Esophagus muscularis mucosa (tissue), 4 donors: Measurements from ENCODE around the gene HS6ST3. TPM values are rescaled to one million over a fixed set of nuclear protein-coding genes. Genes with fewer than 3 reads are reported as not detected.

ENCODE experiments used
- DNase-seq: peaks from one replicate; pipeline ENCODE4 v3.0.0-alpha.2; 2017; ENCODE audit errors: extremely low spot score
- H3K27ac ChIP-seq, 4 donors: fragments of 200-600 bp; sonication (generic); replicated peaks in 1 of 4; 1 replicate in 3 of 4; 2 replicates in 1 of 4; pipeline ENCODE4 v1.5.1; 2016 to 2019; ENCODE audit warnings: mild to moderate bottlenecking in 1 of 4
- H3K27me3 ChIP-seq, 4 donors: fragments of 200-600 bp; sonication (generic); one replicate each; pipeline versions ENCODE4 v1.5.1 to v1.6.0; 2016 to 2019
- H3K36me3 ChIP-seq, 4 donors: fragments of 200-600 bp; sonication (generic); one replicate each; pipeline ENCODE4 v1.5.1; 2016 to 2019
- H3K4me1 ChIP-seq, 4 donors: fragments of 200-600 bp; sonication (generic); one replicate each; pipeline ENCODE4 v1.5.1; 2016 to 2019
- H3K4me3 ChIP-seq, 4 donors: fragments of 200-600 bp; sonication (generic); 1 replicate in 2 of 4; 2 replicates in 2 of 4; pipeline ENCODE4 v1.5.1; 2016 to 2019; ENCODE audit warnings: mild to moderate bottlenecking in 4 of 4, moderate library complexity in 1 of 4
- H3K9me3 ChIP-seq, 4 donors: fragments of 200-600 bp; sonication (generic); 1 replicate in 3 of 4; 2 replicates in 1 of 4; pipeline ENCODE4 v1.5.1; 2016 to 2019
- CTCF ChIP-seq, 3 experiments: fragments of 200-600 bp in 2 of 3; fragments of 450-650 bp in 1 of 3; sonication (generic) in 2 of 3; IDR thresholded peaks; one replicate each; pipeline ENCODE4 v1.5.1; 2017 to 2019; ENCODE audit warnings: antibody characterized with exemption in 3 of 3, mild to moderate bottlenecking in 2 of 3, moderate library complexity in 1 of 3
- EP300 ChIP-seq: sonication (generic); formaldehyde crosslinking; IDR thresholded peaks from one replicate; pipeline ENCODE4 v1.6.1; 2017; ENCODE audit warnings: antibody characterized with exemption
- POLR2A ChIP-seq: fragments of 450-650 bp; IDR thresholded peaks from one replicate; pipeline ENCODE4 v1.6.1; 2017; ENCODE audit warnings: antibody characterized with exemption, moderate library complexity, mild to moderate bottlenecking, low read depth
- POLR2AphosphoS5 ChIP-seq, 2 donors: sonication (generic); formaldehyde crosslinking; IDR thresholded peaks; one replicate each; pipeline ENCODE4 v1.6.1; 2017; ENCODE audit warnings: antibody characterized with exemption in 2 of 2
- WGBS: methylation state at CpG from one replicate; pipeline ENCODE4 v1.1.5; 2018; 5-methylcytosine and 5-hydroxymethylcytosine counted together
- intact Hi-C: fragments of 100-400 bp; cut with DNase I; formaldehyde crosslinking; loops from one replicate; pipeline ENCODE4 v1.15.1; 2023
- total RNA-seq, 4 donors: library from RNA; depleted of rRNA; stranded (reverse); fragments of >200 nt; gene quantifications; one replicate each; pipeline versions ENCODE4 v1.1.0 to v1.2.1, GENCODE V29; 2016

HS6ST3 gene
- total RNA-seq, 4 donors from 2014 or later, result 4.6 to 12.4 (median 7.9) TPM

- no peaks in the 10 kb centered on the region for H3K9me3 ChIP-seq
- no peaks in the 10 kb centered on the region for H3K27me3 ChIP-seq
- DNase-seq, result no peak
- no peaks in the 10 kb centered on the region for H3K36me3 ChIP-seq
- no peaks in the 10 kb centered on the region for H3K4me1 ChIP-seq
- intact Hi-C loops, result no loop called here
- TF ChIP-seq POLR2AphosphoS5 (IDR thresholded peaks at IDR 0.05) (no peak), EP300 (no peak), POLR2A (no peak), CTCF (IDR thresholded peaks at IDR 0.05) (no peak)
- 70% methylated on average over 3 of the region's 3 CpGs for WGBS
- H3K27ac ChIP-seq, result no peak overlapping the region
- H3K4me3 ChIP-seq, result no peak overlapping the region
Observed at GRCh38 chr13:96621634-96622183, 531.8 kb downstream of the HS6ST3 start.

- TF ChIP-seq POLR2AphosphoS5 (IDR thresholded peaks at IDR 0.05), result no peak
- TF ChIP-seq CTCF (IDR thresholded peaks at IDR 0.05), result no peak
- no peak for TF ChIP-seq POLR2A
- no peak overlapping the region for H3K27ac ChIP-seq
- H3K4me1 ChIP-seq, result no peaks in the 10 kb centered on the region
- DNase-seq, result no peak
- H3K27me3 ChIP-seq, result no peaks in the 10 kb centered on the region
- 85% methylated on average over 2 of the region's 2 CpGs for WGBS
- no peak overlapping the region for H3K4me3 ChIP-seq
- intact Hi-C loops, result no loop called here
- H3K9me3 ChIP-seq, result no peaks in the 10 kb centered on the region
- H3K36me3 ChIP-seq, result no peaks in the 10 kb centered on the region
Observed at GRCh38 chr13:96629331-96629730, 539.4 kb downstream of the HS6ST3 start.

GRCh38 chr13:96632536-96633320 is 542.8 kb downstream of the HS6ST3 start:
- intact Hi-C loops, result no loop called here
- no peak for TF ChIP-seq POLR2AphosphoS5 (IDR thresholded peaks at IDR 0.05)
- TF ChIP-seq EP300, result no peak
- no peak for TF ChIP-seq CTCF (IDR thresholded peaks at IDR 0.05)
- TF ChIP-seq POLR2A, result no peak
- 89% methylated on average over 11 of the region's 11 CpGs for WGBS
- Histone ChIP-seq H3K4me3 (no peak overlapping the region), H3K27me3 (no peaks in the 10 kb centered on the region), H3K9me3 (no peaks in the 10 kb centered on the region), H3K36me3 (no peaks in the 10 kb centered on the region), H3K27ac (no peak overlapping the region), H3K4me1 (peaks cover 0 to 5% (median 0%) of the 10 kb centered on the region in 4 donors)
- DNase-seq, result no peak

GRCh38 chr13:96636001-96636709 is 546.2 kb downstream of the HS6ST3 start:
- H3K4me1 ChIP-seq, result peaks cover 0 to 5% (median 0%) of the 10 kb centered on the region in 4 donors
- WGBS, result 83% methylated on average over 4 of the region's 4 CpGs
- intact Hi-C loops, result no loop called here

GRCh38 chr13:96637039-96637438 is 547.1 kb downstream of the HS6ST3 start:
- Histone ChIP-seq H3K4me1 (peaks cover 0 to 5% (median 0%) of the 10 kb centered on the region in 4 donors), H3K9me3 (peaks cover 0 to 6% (median 1%) of the 10 kb centered on the region in 4 donors), H3K27me3 (no peaks in the 10 kb centered on the region), H3K36me3 (no peaks in the 10 kb centered on the region), H3K27ac (no peak overlapping the region), H3K4me3 (no peak overlapping the region)
- intact Hi-C loops, result no loop called here
- no peak for DNase-seq
- TF ChIP-seq EP300, result no peak
- no peak for TF ChIP-seq CTCF (IDR thresholded peaks at IDR 0.05)
- TF ChIP-seq POLR2AphosphoS5 (IDR thresholded peaks at IDR 0.05), result no peak
- TF ChIP-seq POLR2A, result no peak

More at GRCh38 chr13:96636001-96636709, 546.2 kb downstream of the HS6ST3 start:
- Histone ChIP-seq H3K9me3 (peaks cover 0 to 6% (median 0%) of the 10 kb centered on the region in 4 donors), H3K4me3 (no peak overlapping the region), H3K27me3 (no peaks in the 10 kb centered on the region), H3K27ac (no peak overlapping the region), H3K36me3 (no peaks in the 10 kb centered on the region)
- TF ChIP-seq POLR2AphosphoS5 (IDR thresholded peaks at IDR 0.05), result no peak
- no peak for DNase-seq
